ENCODE measurements around the gene DPP7. TPM values are rescaled to one million over a fixed set of nuclear protein-coding genes. Genes with fewer than 3 reads are reported as not detected.
"Not testable (repeated sequence)": the region's sequence is repeated elsewhere in the genome, so short reads cannot be mapped to it uniquely, and the experiment has no call there.

The DPP7 gene
- total RNA-seq, 1 donor from 2014 or later = 259 TPM

GRCh38 chr9:137136261-137136880 lies 21.8 kb upstream of the DPP7 start:
- no peak overlapping the region for H3K4me3 Mint-ChIP-seq
- H3K36me3 Mint-ChIP-seq (ENCODE audit: low read depth) = no peaks in the 10 kb centered on the region
- peaks cover 40% of the 10 kb centered on the region for H3K27me3 Mint-ChIP-seq
- intact Hi-C loops (cut with micrococcal nuclease) = no loop called here
- no peak for TF ChIP-seq CTCF (IDR thresholded peaks at IDR 0.05)
- DNase-seq (no peak), ATAC-seq (ENCODE audit: low read depth) (no peak)
- CTCF ChIA-PET = interaction anchor here (1.1 kb wide), 1 partner anchor 14 kb away, joined by 3 read pairs; no protein-coding TSS in a partner anchor
- no peaks in the 10 kb centered on the region for H3K9me3 Mint-ChIP-seq
- H3K27ac Mint-ChIP-seq = no peak overlapping the region
- peaks cover 3% of the 10 kb centered on the region for H3K4me1 Mint-ChIP-seq
- POLR2A ChIA-PET = interaction anchor here (1.0 to 2.1 kb wide), 2 partner anchors 9 to 12 kb away, joined by 3 to 7 read pairs; no protein-coding TSS in a partner anchor

- H3K9me3 Mint-ChIP-seq; intact Hi-C loops (cut with micrococcal nuclease); H3K4me3 Mint-ChIP-seq; DNase-seq; ATAC-seq (ENCODE audit: low read depth); H3K36me3 Mint-ChIP-seq (ENCODE audit: low read depth); H3K4me1 Mint-ChIP-seq; H3K27ac Mint-ChIP-seq: not testable (repeated sequence)
- POLR2A ChIA-PET = interaction anchor here (0.7 to 0.8 kb wide), 2 partner anchors 74 to 177 kb away, joined by 4 to 15 read pairs; no protein-coding TSS in a partner anchor
- CTCF ChIA-PET = interaction anchor here (0.7 kb wide), 1 partner anchor 14 kb away, joined by 3 read pairs; no protein-coding TSS in a partner anchor
- H3K27me3 Mint-ChIP-seq = peaks cover 32% of the 10 kb centered on the region
These were observed 20.6 kb upstream of the DPP7 start for GRCh38 chr9:137135154-137135553.

DNA sequence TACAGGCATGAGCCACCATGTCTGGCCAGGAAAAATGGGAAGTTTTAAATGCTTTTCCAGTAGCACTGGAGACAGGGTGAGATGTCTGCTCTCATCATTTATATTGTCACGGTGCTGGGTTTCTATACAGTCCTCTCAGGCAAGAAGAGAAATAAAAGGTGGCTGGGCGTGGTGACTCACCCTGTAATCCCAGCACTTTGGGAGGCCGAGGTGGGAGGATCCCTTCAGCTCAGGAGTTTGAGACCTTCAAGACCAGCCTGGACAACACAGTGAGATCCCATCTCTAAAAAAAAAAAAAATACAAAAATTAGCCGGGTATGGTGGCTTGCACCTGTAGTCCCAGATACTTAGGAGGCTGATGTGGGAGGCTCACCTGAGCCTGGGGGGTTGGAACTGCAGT lies 19.7 kb upstream of the DPP7 start:
- H3K27ac Mint-ChIP-seq = no peak overlapping the region
- H3K27me3 Mint-ChIP-seq = peaks cover 27% of the 10 kb centered on the region
- CTCF ChIA-PET = no interaction called here
- no peaks in the 10 kb centered on the region for H3K9me3 Mint-ChIP-seq
- intact Hi-C loops (cut with micrococcal nuclease) = no loop called here
- DNase-seq = no peak
- POLR2A ChIA-PET = interaction anchor here (0.6 kb wide), 2 partner anchors 17 to 71 kb away, joined by 3 to 9 read pairs; partner anchors contain the start of genes NDOR1 and TMEM203
- H3K4me3 Mint-ChIP-seq = no peak overlapping the region
- no peaks in the 10 kb centered on the region for H3K36me3 Mint-ChIP-seq (ENCODE audit: low read depth)
- no peak for ATAC-seq (ENCODE audit: low read depth)
- no peak for TF ChIP-seq CTCF (IDR thresholded peaks at IDR 0.05)
- peaks cover 7% of the 10 kb centered on the region for H3K4me1 Mint-ChIP-seq

DNA sequence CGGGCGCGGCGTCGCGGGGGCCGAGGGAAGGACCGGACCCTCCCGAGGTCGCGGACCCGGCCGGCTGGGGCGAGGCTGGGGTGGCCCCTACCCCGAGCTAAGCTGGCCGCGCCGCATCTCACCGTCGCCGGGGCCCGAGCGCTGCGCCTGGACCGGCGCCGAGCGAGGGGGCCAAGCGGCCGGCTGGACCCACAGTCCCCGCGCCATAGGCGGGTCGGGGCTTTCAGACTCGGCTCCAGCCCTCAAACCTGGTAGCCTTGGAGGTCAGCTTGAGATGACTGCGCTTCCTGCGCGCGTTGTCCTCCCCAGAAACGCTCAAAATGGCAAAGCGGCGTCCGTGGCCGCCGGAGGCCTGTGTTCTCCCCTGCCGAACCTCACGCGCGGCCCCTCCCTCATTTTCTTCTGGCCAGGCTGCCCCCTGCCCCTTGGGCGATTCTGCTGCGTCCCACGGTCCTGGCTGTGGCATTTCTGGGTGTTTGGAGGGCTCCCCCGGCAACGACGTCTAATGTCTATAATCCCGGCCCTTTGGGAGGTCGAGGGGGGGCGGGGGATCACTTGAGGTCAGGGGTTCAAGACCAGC lies 15.7 kb upstream of the DPP7 start:
- intact Hi-C loops (cut with micrococcal nuclease) = no loop called here
- TF ChIP-seq CTCF (IDR thresholded peaks at IDR 0.05) = no peak
- ATAC-seq (ENCODE audit: low read depth) (peak; percentile 3), DNase-seq (no peak)
- CTCF ChIA-PET = interaction anchor here (0.7 to 1.6 kb wide), 4 partner anchors 58 to 182 kb away, joined by 3 to 5 read pairs (median 3); partner anchors contain the start of gene SSNA1
- no peaks in the 10 kb centered on the region for H3K9me3 Mint-ChIP-seq
- H3K36me3 Mint-ChIP-seq (ENCODE audit: low read depth) = peaks cover 2% of the 10 kb centered on the region
- peaks cover 32% of the 10 kb centered on the region for H3K4me1 Mint-ChIP-seq
- H3K4me3 Mint-ChIP-seq = peak overlapping the region; percentile 81
- POLR2A ChIA-PET = interaction anchor here (0.7 to 3.5 kb wide), 23 partner anchors 8 to 422 kb away, joined by 3 to 76 read pairs (median 5); partner anchors contain the start of genes ANAPC2, DPP7, GRIN1 and MAN1B1
- peaks cover 5% of the 10 kb centered on the region for H3K27me3 Mint-ChIP-seq
- peak overlapping the region; percentile 69 for H3K27ac Mint-ChIP-seq

GRCh38 chr9:137129456-137130175 lies 15.1 kb upstream of the DPP7 start:
- ATAC-seq (ENCODE audit: low read depth) (peak; percentile 95), DNase-seq (peak; percentile 88)
- CTCF ChIA-PET = interaction anchor here (0.6 to 1.6 kb wide), 7 partner anchors 9 to 182 kb away, joined by 3 to 5 read pairs (median 3); partner anchors contain the start of gene SSNA1
- Mint-ChIP-seq H3K4me1 (peaks cover 32% of the 10 kb centered on the region), H3K36me3 (ENCODE audit: low read depth) (peaks cover 2% of the 10 kb centered on the region), H3K9me3 (no peaks in the 10 kb centered on the region), H3K27me3 (peaks cover 2% of the 10 kb centered on the region), H3K4me3 (peak overlapping the region; percentile 82), H3K27ac (peak overlapping the region; percentile 80)
- intact Hi-C loops (cut with micrococcal nuclease) = loop anchor here (1.0 to 10.0 kb wide), 6 partner anchors 11 to 148 kb away; partner anchors contain the start of genes NPDC1, TOR4A and TPRN
- no peak for TF ChIP-seq CTCF (IDR thresholded peaks at IDR 0.05)
- POLR2A ChIA-PET = interaction anchor here (0.6 to 3.5 kb wide), 28 partner anchors 9 to 423 kb away, joined by 3 to 76 read pairs (median 4); partner anchors contain the start of genes ANAPC2, DPP7, GRIN1 and MAN1B1
